GM23248 (cell line): ENCODE measurements around the gene IFNA10.

Experiments
- EZH2 ChIP-seq: fragments of 200-600 bp; sonication (generic); IDR thresholded peaks from 2 replicates; pipeline ENCODE4 v1.6.1; 2018; ENCODE audit warnings: antibody characterized with exemption, mild to moderate bottlenecking; ENCODE audit not compliant: insufficient read depth, poor library complexity, severe bottlenecking
- EZH2phosphoT487 ChIP-seq: fragments of 200-600 bp; sonication (generic); IDR thresholded peaks from 2 replicates; pipeline ENCODE4 v1.6.1; 2018; ENCODE audit warnings: antibody characterized with exemption, moderate library complexity, mild to moderate bottlenecking, low read depth; ENCODE audit not compliant: insufficient read depth

- TF ChIP-seq EZH2 (no peak), EZH2phosphoT487 (no peak)
Measured at GRCh38 chr9:21239911-21240310, 33.0 kb upstream of the IFNA10 start, which contains the start of gene IFNA14.
